Stimulated activated CD4-positive, alpha-beta T cell treated with anti-CD3 and anti-CD28 coated beads, TNF-alpha, amount 100 ng/mL, for 48 hours (primary cell): ENCODE measurements around the gene ANXA1.
A peak's percentile ranks its signal among the peaks of the same experiment; 100 is the strongest.

Experiments
- DNase-seq, 3 donors: peaks; one replicate each; pipeline ENCODE4 v3.0.0-alpha.2; 2020; ENCODE audit warnings: low read depth in 3 of 3

The ANXA1 gene

GRCh38 chr9:73151653-73152542 lies at the start of gene ANXA1:
Gene ANXA1, plus strand, starts transcription at chr9:73151865. Its CDS starts 6,671 bp downstream, at chr9:73158536.
- DNase-seq = no peak

GRCh38 chr9:73104342-73104741 lies 47.3 kb upstream of the ANXA1 start:
- no peak for DNase-seq

GRCh38 chr9:73104921-73105320 lies 46.7 kb upstream of the ANXA1 start:
- no peak for DNase-seq

- peak; percentile 19 to 50 (median 41) for DNase-seq
Observed at GRCh38 chr9:73107489-73108069, 44.1 kb upstream of the ANXA1 start.

GRCh38 chr9:73114058-73114457 lies 37.6 kb upstream of the ANXA1 start:
- no peak for DNase-seq

- no peak for DNase-seq
Observed at GRCh38 chr9:73114958-73115357, 36.7 kb upstream of the ANXA1 start.

GRCh38 chr9:73116031-73116430 lies 35.6 kb upstream of the ANXA1 start:
- no peak for DNase-seq

GRCh38 chr9:73116880-73117279 lies 34.8 kb upstream of the ANXA1 start:
- DNase-seq = no peak

GRCh38 chr9:73118286-73118685 lies 33.4 kb upstream of the ANXA1 start:
- DNase-seq = no peak

- no peak for DNase-seq
Observed at GRCh38 chr9:73118898-73119554, 32.6 kb upstream of the ANXA1 start.

- no peak for DNase-seq
Observed at GRCh38 chr9:73121375-73121935, 30.2 kb upstream of the ANXA1 start.

GRCh38 chr9:73125651-73126050 lies 26.0 kb upstream of the ANXA1 start:
- no peak for DNase-seq

- DNase-seq = no peak
Observed at GRCh38 chr9:73129941-73130685, 21.6 kb upstream of the ANXA1 start.

GRCh38 chr9:73131461-73131860 lies 20.2 kb upstream of the ANXA1 start:
- no peak for DNase-seq

- DNase-seq = peak; percentile 18 to 26 (median 22)
Observed at GRCh38 chr9:73132034-73132776, 19.5 kb upstream of the ANXA1 start.

- no peak for DNase-seq
Observed at GRCh38 chr9:73133022-73133651, 18.5 kb upstream of the ANXA1 start.

GRCh38 chr9:73133921-73134407 lies 17.7 kb upstream of the ANXA1 start:
- no peak for DNase-seq

GRCh38 chr9:73135394-73135793 lies 16.3 kb upstream of the ANXA1 start:
- no peak for DNase-seq

- DNase-seq = no peak
Observed at GRCh38 chr9:73137286-73137899, 14.3 kb upstream of the ANXA1 start.

GRCh38 chr9:73137914-73138313 lies 13.8 kb upstream of the ANXA1 start:
- DNase-seq = no peak
